ENCODE measurements around the gene PEAK1.

DNA sequence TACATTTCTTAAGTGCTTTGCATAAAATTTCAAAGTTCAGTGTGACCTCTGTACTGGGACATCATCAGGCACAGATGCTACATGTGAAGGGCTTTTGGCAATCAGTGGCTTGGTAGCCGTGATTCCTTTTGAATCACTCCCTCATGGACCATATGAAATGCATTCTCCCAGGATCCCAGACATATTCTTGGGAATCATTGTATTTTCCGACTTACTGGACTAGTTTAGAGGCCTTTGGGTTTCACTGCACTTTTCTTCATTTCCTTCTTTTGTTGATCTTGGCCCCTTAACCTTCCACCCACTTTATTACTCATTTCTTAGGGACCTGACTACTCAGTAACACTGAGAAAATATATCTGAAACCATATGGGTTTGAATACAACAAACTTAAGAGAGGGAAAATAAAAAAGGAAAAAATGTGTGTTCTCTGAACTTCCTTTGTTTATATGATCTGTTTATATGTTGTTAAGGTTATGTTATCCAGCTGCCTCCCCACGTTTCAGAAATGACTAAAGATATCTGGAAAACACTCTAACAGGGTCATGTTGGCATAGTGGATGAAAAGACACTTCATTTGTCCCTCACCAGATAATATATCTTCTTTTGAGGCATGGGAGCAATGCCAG, 35.9 kb upstream of the PEAK1 start:
- TF ChIP-seq, protein P1, sequence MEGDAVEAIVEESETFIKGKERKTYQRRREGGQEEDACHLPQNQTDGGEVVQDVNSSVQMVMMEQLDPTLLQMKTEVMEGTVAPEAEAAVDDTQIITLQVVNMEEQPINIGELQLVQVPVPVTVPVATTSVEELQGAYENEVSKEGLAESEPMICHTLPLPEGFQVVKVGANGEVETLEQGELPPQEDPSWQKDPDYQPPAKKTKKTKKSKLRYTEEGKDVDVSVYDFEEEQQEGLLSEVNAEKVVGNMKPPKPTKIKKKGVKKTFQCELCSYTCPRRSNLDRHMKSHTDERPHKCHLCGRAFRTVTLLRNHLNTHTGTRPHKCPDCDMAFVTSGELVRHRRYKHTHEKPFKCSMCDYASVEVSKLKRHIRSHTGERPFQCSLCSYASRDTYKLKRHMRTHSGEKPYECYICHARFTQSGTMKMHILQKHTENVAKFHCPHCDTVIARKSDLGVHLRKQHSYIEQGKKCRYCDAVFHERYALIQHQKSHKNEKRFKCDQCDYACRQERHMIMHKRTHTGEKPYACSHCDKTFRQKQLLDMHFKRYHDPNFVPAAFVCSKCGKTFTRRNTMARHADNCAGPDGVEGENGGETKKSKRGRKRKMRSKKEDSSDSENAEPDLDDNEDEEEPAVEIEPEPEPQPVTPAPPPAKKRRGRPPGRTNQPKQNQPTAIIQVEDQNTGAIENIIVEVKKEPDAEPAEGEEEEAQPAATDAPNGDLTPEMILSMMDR (IDR thresholded peaks at IDR 0.05): no peak
- TF ChIP-seq POLR2A (IDR thresholded peaks at IDR 0.05): no peak
- no peak for TF ChIP-seq EP300 (IDR thresholded peaks at IDR 0.05)
